SK-N-SH treated with all-trans-retinoic acid at 6 μM for 48 hours (cell line): Measurements from ENCODE around the gene L2HGDH.

ENCODE experiments used
- ATAC-seq: fragments of 200-7000 bp; cut with Tn5 transposase; 3 replicates; pipeline ENCODE4 v1.9.1; 2020; ENCODE audit warnings: mild to moderate bottlenecking, moderate library complexity
- ARNTL ChIP-seq: fragments of 450-650 bp; formaldehyde crosslinking; IDR thresholded peaks from 2 replicates; pipeline ENCODE4 v1.5.0; 2020; ENCODE audit warnings: low read depth, mild to moderate bottlenecking, moderate library complexity, borderline replicate concordance
- BACH2 ChIP-seq: fragments of 250-450 bp; sonication (Bioruptor Pico); IDR thresholded peaks from 2 replicates; pipeline ENCODE4 v1.9.0; 2021; ENCODE audit warnings: mild to moderate bottlenecking, borderline replicate concordance
- CSDC2 ChIP-seq: fragments of 250-450 bp; sonication (Bioruptor Pico); IDR thresholded peaks from 2 replicates; pipeline ENCODE4 v1.5.0; 2020; ENCODE audit warnings: mild to moderate bottlenecking, moderate library complexity
- ESRRG ChIP-seq: fragments of 250-450 bp; sonication (Bioruptor Pico); IDR thresholded peaks from 2 replicates; pipeline ENCODE4 v1.6.1; 2021; ENCODE audit warnings: mild to moderate bottlenecking
- GLIS3 ChIP-seq: fragments of 250-450 bp; sonication (Bioruptor Pico); IDR thresholded peaks from 2 replicates; pipeline ENCODE4 v1.5.0; 2020; ENCODE audit warnings: mild to moderate bottlenecking, moderate library complexity
- ISL1 ChIP-seq: fragments of 250-450 bp; sonication (Bioruptor Pico); IDR thresholded peaks from 2 replicates; pipeline ENCODE4 v2.1.2; 2022; ENCODE audit warnings: mild to moderate bottlenecking, moderate library complexity
- OSR1 ChIP-seq: fragments of 250-450 bp; sonication (Bioruptor Pico); IDR thresholded peaks from 2 replicates; pipeline ENCODE4 v1.8.0; 2022; ENCODE audit warnings: moderate library complexity, mild to moderate bottlenecking, inconsistent platforms
- PPARA ChIP-seq: fragments of 250-450 bp; sonication (Bioruptor Pico); IDR thresholded peaks from 2 replicates; pipeline ENCODE4 v1.5.0; 2020; ENCODE audit warnings: mild to moderate bottlenecking, borderline replicate concordance
- RARB ChIP-seq: fragments of 250-450 bp; sonication (Bioruptor Pico); IDR thresholded peaks from 2 replicates; pipeline ENCODE4 v1.8.0; 2021; ENCODE audit warnings: mild to moderate bottlenecking, moderate library complexity
- SNAI2 ChIP-seq: fragments of 250-450 bp; sonication (Bioruptor Pico); IDR thresholded peaks from 2 replicates; pipeline ENCODE4 v1.5.0; 2020; ENCODE audit warnings: mild to moderate bottlenecking, moderate library complexity
- TCF4 ChIP-seq: fragments of 250-450 bp; sonication (Bioruptor Pico); IDR thresholded peaks from 2 replicates; pipeline ENCODE4 v1.8.0; 2021; ENCODE audit warnings: mild to moderate bottlenecking, moderate library complexity, borderline replicate concordance
- TOX ChIP-seq: fragments of 250-450 bp; sonication (Bioruptor Pico); IDR thresholded peaks from 2 replicates; pipeline ENCODE4 v1.8.0; 2021; ENCODE audit warnings: mild to moderate bottlenecking, moderate library complexity, borderline replicate concordance
- ZC3H10 ChIP-seq: fragments of 250-450 bp; sonication (Bioruptor Pico); IDR thresholded peaks from 2 replicates; pipeline ENCODE4 v1.5.1; 2021; ENCODE audit warnings: mild to moderate bottlenecking, moderate library complexity
- ZFP3 ChIP-seq: fragments of 250-450 bp; sonication (Bioruptor Pico); IDR thresholded peaks from 2 replicates; pipeline ENCODE4 v1.5.0; 2020; ENCODE audit warnings: mild to moderate bottlenecking, moderate library complexity
- ZFP30 ChIP-seq: fragments of 450-650 bp; formaldehyde crosslinking; IDR thresholded peaks from 2 replicates; pipeline ENCODE4 v1.5.0; 2022; ENCODE audit warnings: mild to moderate bottlenecking, moderate library complexity
- ZNF565 ChIP-seq: fragments of 450-650 bp; formaldehyde crosslinking; conservative IDR thresholded peaks from 2 replicates; pipeline ENCODE4 v1.5.0; 2020; ENCODE audit warnings: low read depth, mild to moderate bottlenecking, moderate library complexity
- ZNF70 ChIP-seq: fragments of 450-650 bp; formaldehyde crosslinking; IDR thresholded peaks from 2 replicates; pipeline ENCODE4 v1.5.0; 2020; ENCODE audit warnings: mild to moderate bottlenecking, moderate library complexity
- ZNF8 ChIP-seq: fragments of 450-650 bp; formaldehyde crosslinking; IDR thresholded peaks from 2 replicates; pipeline ENCODE4 v1.5.0; 2020; ENCODE audit warnings: mild to moderate bottlenecking, moderate library complexity
- TF ChIP-seq, protein P1 (sequence below): fragments of 250-450 bp; sonication (Bioruptor Pico); IDR thresholded peaks from 2 replicates; pipeline ENCODE4 v1.5.1; 2021; ENCODE audit warnings: mild to moderate bottlenecking, moderate library complexity
- TF ChIP-seq, protein P2 (sequence below): fragments of 250-450 bp; sonication (Bioruptor Pico); IDR thresholded peaks from 2 replicates; pipeline ENCODE4 v1.8.0; 2021; ENCODE audit warnings: low read depth, mild to moderate bottlenecking, moderate library complexity, borderline replicate concordance
- TF ChIP-seq, protein P3 (sequence below): fragments of 250-450 bp; sonication (Bioruptor Pico); IDR thresholded peaks from 2 replicates; pipeline ENCODE4 v1.5.1; 2020; ENCODE audit warnings: low read depth, mild to moderate bottlenecking, moderate library complexity
- TF ChIP-seq, protein P4 (sequence below): fragments of 250-450 bp; sonication (Bioruptor Pico); IDR thresholded peaks from 2 replicates; pipeline ENCODE4 v1.5.0; 2020; ENCODE audit warnings: mild to moderate bottlenecking, moderate library complexity
- TF ChIP-seq, protein P5 (sequence below): fragments of 250-450 bp; sonication (Bioruptor Pico); IDR thresholded peaks from 2 replicates; pipeline ENCODE4 v1.8.0; 2020; ENCODE audit warnings: mild to moderate bottlenecking, moderate library complexity, borderline replicate concordance

L2HGDH gene

DNA sequence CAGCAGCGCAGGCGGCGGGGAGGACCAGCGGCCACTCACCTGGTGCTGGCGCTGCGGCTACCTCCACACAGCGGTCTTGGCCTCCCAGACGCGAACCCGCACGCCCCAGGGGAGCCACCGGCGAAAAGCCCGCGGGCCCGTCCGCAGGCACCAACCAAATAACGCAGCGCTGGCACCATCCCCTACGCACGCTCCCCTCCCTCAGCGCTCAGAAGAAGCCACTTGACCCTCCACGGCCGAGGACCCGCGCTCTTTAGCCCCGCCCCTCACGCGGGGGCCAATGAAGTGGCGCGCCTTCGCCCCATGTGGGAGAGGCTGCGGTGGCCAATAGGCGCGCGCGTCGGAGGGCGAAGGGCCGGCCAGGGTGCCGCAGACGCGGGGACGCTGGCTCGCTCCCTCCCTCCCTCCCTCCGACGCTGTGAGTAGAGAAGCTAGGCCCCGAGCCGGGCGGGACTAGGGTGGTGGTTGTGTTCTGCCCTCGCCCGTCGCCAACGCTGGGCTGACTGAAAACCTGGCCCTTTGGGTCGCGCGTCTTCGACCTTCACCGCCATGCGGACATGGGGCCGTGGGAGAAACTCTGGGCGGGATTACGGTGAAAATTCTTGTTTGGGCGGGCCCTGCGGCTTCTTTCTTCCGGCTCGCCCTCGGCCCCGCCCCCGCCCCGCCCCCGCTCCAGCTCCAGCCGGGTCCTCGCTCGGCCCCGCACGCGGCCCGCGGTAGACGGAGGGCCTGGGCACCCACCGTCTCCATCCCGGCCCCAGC is at the start of gene L2HGDH, which contains the start of gene DMAC2L:
Gene L2HGDH (minus strand): TSS at position 258 of the 762 bp plus-strand sequence. CDS start 79 bp downstream, at position 179.
Gene DMAC2L (plus strand): TSS at position 353 of the 762 bp plus-strand sequence. CDS start 9,164 bp downstream, outside the sequence.
- TF ChIP-seq TOX (no peak), ZNF8 (no peak), ZC3H10 (no peak), OSR1 (CRISPR knock-in tag) (no peak), TCF4 (no peak)
- ATAC-seq: peak; percentile 98

DNA sequence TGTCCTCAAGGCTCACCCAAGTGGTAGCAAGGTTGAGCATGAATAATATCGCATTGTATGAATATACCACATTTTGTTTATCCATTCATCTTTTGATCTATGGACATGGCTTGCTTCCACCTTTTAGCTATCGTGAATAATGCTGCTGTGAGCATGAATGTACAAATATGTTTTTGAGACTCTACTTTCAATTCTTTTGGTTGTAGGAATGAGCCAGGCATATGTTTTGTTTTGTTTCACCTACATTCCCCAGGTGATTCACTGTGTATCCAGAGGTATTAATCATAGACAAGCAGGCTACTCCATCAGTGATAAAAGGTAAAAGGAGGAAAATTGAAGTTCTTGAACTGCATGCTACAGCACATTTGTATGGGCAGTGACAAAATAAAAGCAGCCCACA is 48.8 kb upstream of the L2HGDH start:
- no peak for TF ChIP-seq PPARA (CRISPR knock-in tag)
- no peak for TF ChIP-seq ZFP3
- no peak for TF ChIP-seq BACH2 (CRISPR knock-in tag)
- no peak for TF ChIP-seq ARNTL
- TF ChIP-seq, protein P1, sequence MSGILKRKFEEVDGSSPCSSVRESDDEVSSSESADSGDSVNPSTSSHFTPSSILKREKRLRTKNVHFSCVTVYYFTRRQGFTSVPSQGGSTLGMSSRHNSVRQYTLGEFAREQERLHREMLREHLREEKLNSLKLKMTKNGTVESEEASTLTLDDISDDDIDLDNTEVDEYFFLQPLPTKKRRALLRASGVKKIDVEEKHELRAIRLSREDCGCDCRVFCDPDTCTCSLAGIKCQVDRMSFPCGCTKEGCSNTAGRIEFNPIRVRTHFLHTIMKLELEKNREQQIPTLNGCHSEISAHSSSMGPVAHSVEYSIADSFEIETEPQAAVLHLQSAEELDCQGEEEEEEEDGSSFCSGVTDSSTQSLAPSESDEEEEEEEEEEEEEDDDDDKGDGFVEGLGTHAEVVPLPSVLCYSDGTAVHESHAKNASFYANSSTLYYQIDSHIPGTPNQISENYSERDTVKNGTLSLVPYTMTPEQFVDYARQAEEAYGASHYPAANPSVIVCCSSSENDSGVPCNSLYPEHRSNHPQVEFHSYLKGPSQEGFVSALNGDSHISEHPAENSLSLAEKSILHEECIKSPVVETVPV (CRISPR knock-in tag): no peak
- TF ChIP-seq SNAI2: no peak
- no peak for TF ChIP-seq ZNF8
- TF ChIP-seq, protein P2, sequence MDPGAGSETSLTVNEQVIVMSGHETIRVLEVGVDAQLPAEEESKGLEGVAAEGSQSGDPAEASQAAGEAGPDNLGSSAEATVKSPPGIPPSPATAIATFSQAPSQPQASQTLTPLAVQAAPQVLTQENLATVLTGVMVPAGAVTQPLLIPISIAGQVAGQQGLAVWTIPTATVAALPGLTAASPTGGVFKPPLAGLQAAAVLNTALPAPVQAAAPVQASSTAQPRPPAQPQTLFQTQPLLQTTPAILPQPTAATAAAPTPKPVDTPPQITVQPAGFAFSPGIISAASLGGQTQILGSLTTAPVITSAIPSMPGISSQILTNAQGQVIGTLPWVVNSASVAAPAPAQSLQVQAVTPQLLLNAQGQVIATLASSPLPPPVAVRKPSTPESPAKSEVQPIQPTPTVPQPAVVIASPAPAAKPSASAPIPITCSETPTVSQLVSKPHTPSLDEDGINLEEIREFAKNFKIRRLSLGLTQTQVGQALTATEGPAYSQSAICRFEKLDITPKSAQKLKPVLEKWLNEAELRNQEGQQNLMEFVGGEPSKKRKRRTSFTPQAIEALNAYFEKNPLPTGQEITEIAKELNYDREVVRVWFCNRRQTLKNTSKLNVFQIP (CRISPR knock-in tag): no peak
- TF ChIP-seq CSDC2 (CRISPR knock-in tag): no peak
- TF ChIP-seq ZNF565 (CRISPR knock-in tag): no peak
- TF ChIP-seq, protein P3, sequence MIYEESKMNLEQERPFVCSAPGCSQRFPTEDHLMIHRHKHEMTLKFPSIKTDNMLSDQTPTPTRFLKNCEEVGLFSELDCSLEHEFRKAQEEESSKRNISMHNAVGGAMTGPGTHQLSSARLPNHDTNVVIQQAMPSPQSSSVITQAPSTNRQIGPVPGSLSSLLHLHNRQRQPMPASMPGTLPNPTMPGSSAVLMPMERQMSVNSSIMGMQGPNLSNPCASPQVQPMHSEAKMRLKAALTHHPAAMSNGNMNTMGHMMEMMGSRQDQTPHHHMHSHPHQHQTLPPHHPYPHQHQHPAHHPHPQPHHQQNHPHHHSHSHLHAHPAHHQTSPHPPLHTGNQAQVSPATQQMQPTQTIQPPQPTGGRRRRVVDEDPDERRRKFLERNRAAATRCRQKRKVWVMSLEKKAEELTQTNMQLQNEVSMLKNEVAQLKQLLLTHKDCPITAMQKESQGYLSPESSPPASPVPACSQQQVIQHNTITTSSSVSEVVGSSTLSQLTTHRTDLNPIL (CRISPR knock-in tag): no peak
- TF ChIP-seq ISL1 (CRISPR knock-in tag): no peak
- TF ChIP-seq TCF4: no peak
- TF ChIP-seq TOX: no peak
- TF ChIP-seq ZNF70 (CRISPR knock-in tag): no peak
- no peak for TF ChIP-seq RARB
- no peak for TF ChIP-seq ESRRG (CRISPR knock-in tag)
- no peak for ATAC-seq

DNA sequence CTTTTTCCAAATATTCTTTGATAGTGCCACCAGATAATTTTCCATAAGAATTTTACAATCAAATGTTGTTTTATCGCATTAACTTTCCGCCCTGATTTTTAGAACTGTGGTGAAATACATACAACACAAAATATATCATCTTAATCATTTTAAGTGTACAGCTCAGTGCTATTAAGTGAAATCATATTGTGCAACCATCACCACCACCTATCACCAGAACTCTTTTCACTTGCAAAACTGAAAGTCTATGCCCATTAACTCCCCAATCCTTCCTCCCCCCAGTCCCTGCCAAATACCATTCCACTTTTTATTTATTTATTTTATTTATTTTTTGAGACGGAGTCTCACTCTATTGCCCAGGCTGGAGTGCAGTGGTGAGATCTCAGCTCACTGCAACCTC is 48.1 kb upstream of the L2HGDH start:
- no peak for ATAC-seq
- TF ChIP-seq CSDC2 (CRISPR knock-in tag): no peak
- TF ChIP-seq ZC3H10: no peak
- TF ChIP-seq, protein P4, sequence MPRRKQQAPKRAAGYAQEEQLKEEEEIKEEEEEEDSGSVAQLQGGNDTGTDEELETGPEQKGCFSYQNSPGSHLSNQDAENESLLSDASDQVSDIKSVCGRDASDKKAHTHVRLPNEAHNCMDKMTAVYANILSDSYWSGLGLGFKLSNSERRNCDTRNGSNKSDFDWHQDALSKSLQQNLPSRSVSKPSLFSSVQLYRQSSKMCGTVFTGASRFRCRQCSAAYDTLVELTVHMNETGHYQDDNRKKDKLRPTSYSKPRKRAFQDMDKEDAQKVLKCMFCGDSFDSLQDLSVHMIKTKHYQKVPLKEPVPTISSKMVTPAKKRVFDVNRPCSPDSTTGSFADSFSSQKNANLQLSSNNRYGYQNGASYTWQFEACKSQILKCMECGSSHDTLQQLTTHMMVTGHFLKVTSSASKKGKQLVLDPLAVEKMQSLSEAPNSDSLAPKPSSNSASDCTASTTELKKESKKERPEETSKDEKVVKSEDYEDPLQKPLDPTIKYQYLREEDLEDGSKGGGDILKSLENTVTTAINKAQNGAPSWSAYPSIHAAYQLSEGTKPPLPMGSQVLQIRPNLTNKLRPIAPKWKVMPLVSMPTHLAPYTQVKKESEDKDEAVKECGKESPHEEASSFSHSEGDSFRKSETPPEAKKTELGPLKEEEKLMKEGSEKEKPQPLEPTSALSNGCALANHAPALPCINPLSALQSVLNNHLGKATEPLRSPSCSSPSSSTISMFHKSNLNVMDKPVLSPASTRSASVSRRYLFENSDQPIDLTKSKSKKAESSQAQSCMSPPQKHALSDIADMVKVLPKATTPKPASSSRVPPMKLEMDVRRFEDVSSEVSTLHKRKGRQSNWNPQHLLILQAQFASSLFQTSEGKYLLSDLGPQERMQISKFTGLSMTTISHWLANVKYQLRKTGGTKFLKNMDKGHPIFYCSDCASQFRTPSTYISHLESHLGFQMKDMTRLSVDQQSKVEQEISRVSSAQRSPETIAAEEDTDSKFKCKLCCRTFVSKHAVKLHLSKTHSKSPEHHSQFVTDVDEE (CRISPR knock-in tag): no peak
- no peak for TF ChIP-seq ARNTL
- TF ChIP-seq, protein P1 (CRISPR knock-in tag): no peak
- no peak for TF ChIP-seq BACH2 (CRISPR knock-in tag)
- no peak for TF ChIP-seq ZNF8
- TF ChIP-seq, protein P5, sequence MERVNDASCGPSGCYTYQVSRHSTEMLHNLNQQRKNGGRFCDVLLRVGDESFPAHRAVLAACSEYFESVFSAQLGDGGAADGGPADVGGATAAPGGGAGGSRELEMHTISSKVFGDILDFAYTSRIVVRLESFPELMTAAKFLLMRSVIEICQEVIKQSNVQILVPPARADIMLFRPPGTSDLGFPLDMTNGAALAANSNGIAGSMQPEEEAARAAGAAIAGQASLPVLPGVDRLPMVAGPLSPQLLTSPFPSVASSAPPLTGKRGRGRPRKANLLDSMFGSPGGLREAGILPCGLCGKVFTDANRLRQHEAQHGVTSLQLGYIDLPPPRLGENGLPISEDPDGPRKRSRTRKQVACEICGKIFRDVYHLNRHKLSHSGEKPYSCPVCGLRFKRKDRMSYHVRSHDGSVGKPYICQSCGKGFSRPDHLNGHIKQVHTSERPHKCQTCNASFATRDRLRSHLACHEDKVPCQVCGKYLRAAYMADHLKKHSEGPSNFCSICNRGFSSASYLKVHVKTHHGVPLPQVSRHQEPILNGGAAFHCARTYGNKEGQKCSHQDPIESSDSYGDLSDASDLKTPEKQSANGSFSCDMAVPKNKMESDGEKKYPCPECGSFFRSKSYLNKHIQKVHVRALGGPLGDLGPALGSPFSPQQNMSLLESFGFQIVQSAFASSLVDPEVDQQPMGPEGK (CRISPR knock-in tag): no peak
- TF ChIP-seq, protein P3 (CRISPR knock-in tag): no peak
- no peak for TF ChIP-seq TCF4
- TF ChIP-seq GLIS3 (CRISPR knock-in tag): no peak
- no peak for TF ChIP-seq TOX
- TF ChIP-seq PPARA (CRISPR knock-in tag): no peak
- no peak for TF ChIP-seq ZFP30
- TF ChIP-seq SNAI2: no peak
- TF ChIP-seq ZNF565 (CRISPR knock-in tag): no peak
- TF ChIP-seq OSR1 (CRISPR knock-in tag): no peak
- TF ChIP-seq ISL1 (CRISPR knock-in tag): no peak
